H7 (cell line): ENCODE measurements around the gene FAM181B. TPM values are rescaled to one million over a fixed set of nuclear protein-coding genes. Genes with fewer than 3 reads are reported as not detected.
A peak's percentile ranks its signal among the peaks of the same experiment; 100 is the strongest.
"Not testable (repeated sequence)": the region's sequence is repeated elsewhere in the genome, so short reads cannot be mapped to it uniquely, and the experiment has no call there.

ENCODE experiments used
- DNase-seq: peaks from one replicate; pipeline ENCODE4 v3.0.0; 2012
- H3K27me3 ChIP-seq: 2 replicates; pipeline ENCODE4 v1.6.0; 2011; ENCODE audit warnings: mild to moderate bottlenecking, low read length; ENCODE audit not compliant: control insufficient read depth, insufficient read depth
- H3K36me3 ChIP-seq: replicated peaks from 2 replicates; pipeline ENCODE4 v1.5.1; 2011; ENCODE audit warnings: low read length; ENCODE audit not compliant: control insufficient read depth, insufficient read depth
- H3K4me3 ChIP-seq: 2 replicates; pipeline ENCODE4 v1.5.1; 2011; ENCODE audit warnings: low read depth, mild to moderate bottlenecking, control low read depth, low read length, moderate library complexity; ENCODE audit not compliant: insufficient read depth
- total RNA-seq: library from RNA; depleted of rRNA; stranded (reverse); fragments of >200 nt; shearing (Covaris generic); gene quantifications from 2 replicates; pipeline ENCODE4 v1.2.3, GENCODE V29; 2014

The FAM181B gene
- total RNA-seq, 1 experiment from 2014 or later = 1.4 TPM

DNA sequence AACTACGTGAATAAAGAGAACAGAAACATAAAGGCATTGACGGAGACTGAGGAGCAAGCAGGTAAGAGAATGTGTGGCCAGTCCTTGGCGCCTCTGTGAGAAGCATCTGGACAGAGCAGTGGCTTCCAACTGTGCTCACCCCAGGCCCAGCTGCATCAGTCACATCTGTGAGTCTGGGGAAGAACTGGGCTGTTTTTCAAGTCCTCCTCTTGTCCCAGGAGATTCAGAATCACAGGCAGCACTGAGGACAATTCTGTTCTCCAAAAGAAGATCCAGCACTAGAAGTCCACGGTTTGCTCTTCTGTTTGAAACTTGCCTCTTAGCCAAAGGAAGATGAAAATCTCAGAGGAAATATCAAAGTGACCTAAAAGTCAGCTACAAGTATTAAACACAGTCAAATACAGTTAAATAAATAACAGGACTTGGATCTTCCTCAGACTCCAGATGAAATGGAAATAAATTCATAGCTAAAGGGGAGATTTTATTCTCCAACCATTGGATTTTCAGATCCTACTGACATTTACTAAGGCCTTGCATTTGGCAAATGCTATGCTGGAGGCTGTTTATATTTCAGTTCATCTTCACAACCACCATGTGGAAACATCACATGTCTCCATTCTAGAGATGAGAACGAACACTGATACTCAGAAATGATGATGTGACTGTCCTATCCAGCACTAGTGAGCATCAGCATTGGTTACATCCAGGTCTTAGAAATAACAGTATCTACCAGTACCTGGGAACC lies 14.1 kb downstream of the FAM181B start:
- Histone ChIP-seq H3K4me3 (no peak overlapping the region), H3K36me3 (no peaks in the 10 kb centered on the region), H3K27me3 (no peaks in the 10 kb centered on the region)
- peak; percentile 23 for DNase-seq

DNA sequence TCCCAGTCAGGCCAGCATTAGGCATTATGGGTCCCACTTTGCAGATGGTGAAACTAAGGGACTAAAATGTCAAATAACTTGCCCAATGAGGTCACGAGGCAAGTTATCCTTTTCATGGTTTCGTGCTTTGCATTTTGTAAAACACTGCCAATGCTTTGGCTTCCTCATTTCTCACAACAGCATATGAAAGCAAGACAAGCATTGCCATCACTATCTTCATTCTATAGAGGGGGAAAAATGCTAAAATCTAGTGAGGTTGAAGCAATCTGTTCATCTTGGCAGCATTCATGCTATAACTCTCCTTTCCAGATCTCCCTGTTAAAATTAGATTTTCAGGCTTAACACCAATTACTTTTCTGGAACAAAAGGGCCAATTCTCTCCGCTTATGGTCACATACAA lies 14.8 kb downstream of the FAM181B start:
- H3K4me3 ChIP-seq = no peak overlapping the region
- H3K36me3 ChIP-seq = no peaks in the 10 kb centered on the region
- no peaks in the 10 kb centered on the region for H3K27me3 ChIP-seq
- no peak for DNase-seq

DNA sequence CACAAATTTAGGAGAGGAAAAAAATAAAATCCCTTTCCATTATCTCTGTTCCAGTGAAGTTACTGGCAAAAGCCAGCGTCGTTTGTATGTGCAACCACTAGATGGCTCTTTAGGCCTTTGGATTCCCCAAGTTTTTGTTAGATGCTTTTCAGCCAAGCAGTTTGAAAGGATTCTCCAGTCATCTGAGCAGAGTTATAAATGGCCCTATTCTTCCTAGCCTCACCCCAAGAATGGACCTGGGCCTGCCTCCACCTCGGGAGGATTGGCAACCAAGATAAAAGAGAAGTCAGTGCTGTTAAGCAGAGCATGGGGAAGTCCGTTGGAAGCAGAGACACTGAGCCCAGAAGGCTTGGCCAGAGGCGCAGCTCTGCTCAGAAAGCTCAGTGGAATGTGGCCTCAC lies 15.4 kb downstream of the FAM181B start:
- Histone ChIP-seq H3K36me3 (no peaks in the 10 kb centered on the region), H3K27me3 (no peaks in the 10 kb centered on the region), H3K4me3 (no peak overlapping the region)
- DNase-seq = peak; percentile 44

DNA sequence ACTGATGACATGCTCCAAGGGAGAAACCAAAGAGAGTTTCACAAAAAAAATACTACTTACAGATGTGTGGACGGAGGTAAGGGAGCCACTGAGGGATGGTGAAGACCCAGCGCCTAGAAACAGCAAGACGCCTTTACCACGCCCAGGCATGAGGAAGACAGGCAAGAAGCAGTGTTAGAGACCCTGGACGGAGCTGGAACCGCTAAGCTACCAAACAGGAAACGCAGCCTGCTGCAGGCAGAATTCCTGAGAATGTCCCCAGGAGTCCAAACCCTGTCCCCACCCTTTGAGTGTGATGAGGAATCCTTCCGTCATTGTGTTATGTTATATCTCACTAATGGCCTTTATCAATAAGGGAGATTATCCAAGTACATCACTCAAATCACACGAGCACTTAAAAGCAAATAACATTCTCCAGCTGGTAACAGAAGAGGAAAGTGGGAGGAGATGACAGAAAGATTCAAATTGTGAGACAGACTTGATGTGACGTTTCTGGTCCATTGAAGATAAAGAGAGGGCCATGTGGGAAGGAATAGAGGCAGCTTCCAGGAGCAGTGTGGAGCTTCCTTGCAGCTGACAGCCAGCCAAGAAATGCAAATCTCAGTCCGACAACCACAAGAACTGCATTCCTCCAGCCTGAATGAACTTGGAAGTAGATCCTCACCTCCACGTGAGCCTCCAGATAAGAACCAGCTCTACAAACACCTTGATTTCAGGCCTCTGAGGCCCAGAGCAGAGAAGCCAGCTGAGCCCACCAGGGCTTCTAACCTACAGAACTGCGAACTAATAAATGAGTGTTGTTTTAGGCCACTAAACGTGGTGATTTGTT lies 19.1 kb downstream of the FAM181B start:
- H3K27me3 ChIP-seq = no peaks in the 10 kb centered on the region
- H3K4me3 ChIP-seq = no peak overlapping the region
- no peaks in the 10 kb centered on the region for H3K36me3 ChIP-seq
- no peak for DNase-seq

DNA sequence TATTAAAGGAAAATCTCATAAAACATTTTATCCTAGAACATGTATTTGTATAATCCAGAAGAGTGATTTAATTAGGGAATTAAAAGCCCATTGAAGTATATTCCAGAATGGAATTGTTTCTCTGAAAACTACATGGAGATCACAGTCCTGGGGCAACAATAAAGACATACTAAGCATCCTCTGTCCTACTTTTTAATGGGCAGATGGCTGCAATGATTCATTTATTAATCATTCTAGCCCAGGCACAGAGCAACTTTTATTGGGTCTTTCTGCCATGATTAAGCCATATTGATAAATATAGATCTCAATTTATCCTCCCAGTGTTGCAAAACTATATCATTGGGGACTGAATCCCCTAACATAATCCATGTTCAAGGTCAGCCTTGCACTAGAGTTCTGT lies 22.0 kb downstream of the FAM181B start:
- H3K36me3 ChIP-seq = no peaks in the 10 kb centered on the region
- no peaks in the 10 kb centered on the region for H3K27me3 ChIP-seq
- H3K4me3 ChIP-seq = no peak overlapping the region
- no peak for DNase-seq

DNA sequence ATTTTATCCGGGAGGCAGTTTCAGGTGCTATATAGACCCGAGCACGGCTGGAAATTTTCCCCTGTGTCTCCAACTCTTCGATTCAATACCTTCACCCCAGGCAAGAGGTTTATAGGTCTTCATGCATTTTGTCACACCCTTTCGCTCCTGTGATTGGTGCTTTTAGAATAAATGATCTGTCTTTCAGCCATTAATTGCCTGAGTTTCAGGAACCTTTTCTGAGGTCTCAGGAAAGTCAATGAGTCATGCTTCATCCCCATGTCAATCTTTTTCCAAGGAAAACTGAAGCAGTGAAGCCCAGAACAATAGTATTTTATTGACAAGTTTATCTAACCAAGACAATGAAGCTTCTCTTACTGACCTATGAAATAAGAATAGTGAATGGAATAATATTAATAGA lies 29.9 kb downstream of the FAM181B start:
- no peaks in the 10 kb centered on the region for H3K36me3 ChIP-seq
- no peak overlapping the region for H3K4me3 ChIP-seq
- no peak for DNase-seq
- no peaks in the 10 kb centered on the region for H3K27me3 ChIP-seq

DNA sequence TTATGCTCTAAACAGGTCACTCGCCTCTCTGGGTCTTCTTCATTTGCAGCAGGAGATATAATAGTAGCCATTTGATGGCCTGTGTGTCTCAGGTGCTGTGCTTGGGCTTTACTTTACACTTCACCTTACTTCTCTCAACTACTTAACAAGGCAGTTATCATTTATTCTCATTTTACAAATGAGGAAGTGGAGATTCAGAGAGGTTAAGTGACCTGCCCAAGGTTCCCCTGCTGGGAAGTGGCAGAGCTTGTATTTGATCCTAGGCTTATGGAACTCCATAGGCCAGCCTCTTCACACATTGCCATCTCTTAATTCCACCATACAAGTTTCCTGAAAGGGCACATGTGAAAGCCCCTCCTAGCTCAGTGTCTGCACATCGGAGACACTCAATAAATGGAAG lies 30.4 kb downstream of the FAM181B start:
- Histone ChIP-seq H3K27me3 (no peaks in the 10 kb centered on the region), H3K4me3 (no peak overlapping the region), H3K36me3 (no peaks in the 10 kb centered on the region)
- DNase-seq = no peak

DNA sequence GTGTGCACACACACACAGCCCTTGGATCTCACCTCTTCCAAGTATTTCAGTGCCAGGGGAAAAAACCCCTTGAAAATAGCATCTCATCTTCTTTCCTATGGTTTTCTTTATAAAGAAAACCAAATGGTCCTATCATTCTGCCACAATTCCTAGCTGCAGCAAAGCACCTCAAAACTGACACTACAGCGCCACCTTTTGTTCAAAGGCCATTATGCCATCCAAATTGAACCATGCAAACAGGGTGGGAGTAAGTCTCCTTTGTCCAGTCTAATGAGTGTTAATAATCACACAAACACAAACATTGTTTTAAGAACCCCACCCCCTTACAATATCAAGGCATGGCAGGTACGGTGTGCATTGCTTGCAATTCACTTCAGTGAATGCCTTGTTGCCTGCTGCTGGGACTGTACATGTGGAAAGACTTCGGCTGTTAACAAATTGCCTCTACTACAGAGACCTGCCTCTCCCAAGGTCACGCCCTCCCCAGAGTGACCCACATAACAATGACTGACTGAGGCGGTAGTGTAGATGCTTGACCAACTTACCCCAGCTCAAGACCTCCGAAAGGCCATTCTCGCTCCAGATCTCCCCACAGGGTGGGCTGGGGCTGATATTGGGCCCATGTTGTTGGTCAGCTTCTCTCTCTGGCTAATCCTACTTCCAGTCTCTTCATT lies 31.7 kb downstream of the FAM181B start:
- H3K4me3 ChIP-seq = no peak overlapping the region
- H3K36me3 ChIP-seq = no peaks in the 10 kb centered on the region
- peak; percentile 35 for DNase-seq
- no peaks in the 10 kb centered on the region for H3K27me3 ChIP-seq

DNA sequence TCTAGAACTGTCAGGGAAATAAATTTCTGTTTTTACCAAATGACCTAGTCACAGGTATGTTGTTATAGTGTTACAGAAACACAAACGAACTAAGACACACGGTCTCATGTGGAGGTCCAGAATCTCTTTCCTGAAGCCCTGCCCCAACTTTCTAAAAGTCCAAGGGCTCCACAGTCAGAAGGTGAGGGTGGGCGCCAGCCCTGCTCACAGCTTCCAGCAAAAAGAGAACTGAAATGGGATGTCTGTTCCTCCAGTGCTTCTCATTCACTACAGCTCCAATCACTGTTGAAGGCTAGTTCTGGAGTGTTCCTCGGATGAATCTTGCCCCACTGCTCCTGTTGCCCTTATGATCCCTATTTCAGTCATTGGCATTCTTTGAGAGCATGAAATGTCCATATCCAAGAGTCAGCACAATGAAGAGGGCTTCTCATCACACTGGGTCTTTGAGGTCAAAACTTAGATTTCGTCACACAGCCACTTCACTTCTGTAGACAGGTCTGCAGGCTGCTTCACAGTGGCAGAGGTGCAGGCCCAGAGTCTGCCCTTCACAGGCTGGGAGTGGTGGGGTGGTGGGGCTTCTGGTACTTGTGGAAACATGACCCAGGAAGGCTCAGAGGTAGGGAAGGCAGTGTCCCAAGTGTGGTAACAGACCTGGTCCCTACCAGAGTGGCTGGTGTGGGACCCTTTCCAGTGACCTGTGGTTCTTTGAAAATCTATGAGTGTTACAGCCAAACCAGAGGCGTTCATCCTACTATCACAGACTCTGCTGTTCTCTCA lies 34.9 kb downstream of the FAM181B start:
- no peak for DNase-seq
- no peaks in the 10 kb centered on the region for H3K27me3 ChIP-seq
- no peaks in the 10 kb centered on the region for H3K36me3 ChIP-seq
- no peak overlapping the region for H3K4me3 ChIP-seq

DNA sequence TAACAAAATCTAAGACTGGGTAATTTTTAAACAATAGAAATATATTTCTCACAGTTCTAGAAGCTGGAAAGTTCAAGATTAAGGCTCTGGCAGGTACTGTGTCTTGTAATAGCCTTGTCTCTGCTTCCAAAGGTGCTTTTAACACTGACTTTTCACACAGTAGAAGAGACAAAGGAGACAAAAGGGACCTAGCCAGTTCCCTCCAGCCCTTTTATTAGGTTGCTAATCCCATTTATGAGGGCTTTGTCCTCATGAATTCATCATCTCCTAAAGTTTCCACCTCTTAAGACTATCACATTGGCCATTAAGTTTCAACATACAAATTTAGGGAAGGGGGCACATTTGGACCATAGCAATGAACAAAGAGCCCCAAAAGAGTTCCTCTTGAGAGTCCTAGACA lies 40.7 kb downstream of the FAM181B start:
- Histone ChIP-seq H3K27me3 (no peaks in the 10 kb centered on the region), H3K36me3 (no peaks in the 10 kb centered on the region), H3K4me3 (no peak overlapping the region)
- no peak for DNase-seq

DNA sequence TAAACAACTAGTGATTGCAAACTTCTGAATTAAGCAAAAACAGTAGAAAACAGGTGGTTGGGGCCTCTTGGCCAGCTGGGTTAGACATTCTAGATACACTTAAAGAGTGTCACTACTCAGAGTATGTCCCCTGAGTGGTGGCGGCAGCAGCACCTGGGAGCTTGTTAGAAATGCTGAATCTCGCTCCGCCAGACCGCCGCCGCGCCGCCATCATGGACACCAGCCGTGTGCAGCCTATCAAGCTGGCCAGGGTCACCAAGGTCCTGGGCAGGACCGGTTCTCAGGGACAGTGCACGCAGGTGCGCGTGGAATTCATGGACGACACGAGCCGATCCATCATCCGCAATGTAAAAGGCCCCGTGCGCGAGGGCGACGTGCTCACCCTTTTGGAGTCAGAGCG lies 44.3 kb downstream of the FAM181B start:
- not testable (repeated sequence) for H3K36me3 ChIP-seq, H3K27me3 ChIP-seq, DNase-seq
- peak overlapping the region; percentile 22; the same call in 1 of the 2 replicates for H3K4me3 ChIP-seq

DNA sequence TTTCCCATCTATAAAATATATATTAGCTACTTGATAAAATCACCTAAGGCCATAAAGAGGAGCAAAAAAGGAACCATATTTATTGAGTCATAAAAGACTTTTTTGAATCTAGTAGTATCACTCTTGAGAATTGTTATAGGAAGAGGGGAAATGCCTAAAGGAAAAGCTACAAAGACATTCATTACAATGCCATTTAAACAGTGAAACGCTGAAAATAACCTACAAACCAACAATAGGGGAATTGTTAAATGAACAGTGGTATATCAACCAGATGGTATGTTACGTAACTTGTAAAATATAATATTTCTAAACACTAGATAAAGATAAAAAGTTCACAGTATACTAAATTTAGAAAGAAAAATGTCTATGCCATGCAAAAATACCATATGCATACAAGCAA lies 47.5 kb downstream of the FAM181B start:
- DNase-seq = no peak
- Histone ChIP-seq H3K4me3 (no peak overlapping the region), H3K27me3 (no peaks in the 10 kb centered on the region), H3K36me3 (no peaks in the 10 kb centered on the region)

DNA sequence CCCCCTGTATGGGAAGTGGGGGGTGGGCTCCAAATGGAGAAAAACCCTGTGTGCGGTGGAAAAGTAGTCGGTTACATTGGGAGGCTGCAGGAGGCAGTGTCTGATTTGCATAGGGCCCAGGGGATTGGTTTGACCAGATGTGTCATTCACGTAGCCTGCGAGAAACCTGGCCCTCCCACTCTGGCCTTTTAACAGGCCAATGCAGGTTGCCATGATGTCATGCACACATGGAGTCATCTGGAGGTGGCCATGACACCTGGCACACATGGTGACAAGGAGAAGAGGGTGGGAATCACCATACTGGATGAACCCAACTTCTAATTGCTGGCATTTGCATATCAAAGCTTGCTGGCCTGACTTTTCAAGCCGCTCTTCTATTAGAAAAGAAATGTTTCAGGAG lies 50.6 kb downstream of the FAM181B start:
- H3K27me3 ChIP-seq = no peaks in the 10 kb centered on the region
- DNase-seq = no peak
- H3K4me3 ChIP-seq = no peak overlapping the region
- H3K36me3 ChIP-seq = no peaks in the 10 kb centered on the region

DNA sequence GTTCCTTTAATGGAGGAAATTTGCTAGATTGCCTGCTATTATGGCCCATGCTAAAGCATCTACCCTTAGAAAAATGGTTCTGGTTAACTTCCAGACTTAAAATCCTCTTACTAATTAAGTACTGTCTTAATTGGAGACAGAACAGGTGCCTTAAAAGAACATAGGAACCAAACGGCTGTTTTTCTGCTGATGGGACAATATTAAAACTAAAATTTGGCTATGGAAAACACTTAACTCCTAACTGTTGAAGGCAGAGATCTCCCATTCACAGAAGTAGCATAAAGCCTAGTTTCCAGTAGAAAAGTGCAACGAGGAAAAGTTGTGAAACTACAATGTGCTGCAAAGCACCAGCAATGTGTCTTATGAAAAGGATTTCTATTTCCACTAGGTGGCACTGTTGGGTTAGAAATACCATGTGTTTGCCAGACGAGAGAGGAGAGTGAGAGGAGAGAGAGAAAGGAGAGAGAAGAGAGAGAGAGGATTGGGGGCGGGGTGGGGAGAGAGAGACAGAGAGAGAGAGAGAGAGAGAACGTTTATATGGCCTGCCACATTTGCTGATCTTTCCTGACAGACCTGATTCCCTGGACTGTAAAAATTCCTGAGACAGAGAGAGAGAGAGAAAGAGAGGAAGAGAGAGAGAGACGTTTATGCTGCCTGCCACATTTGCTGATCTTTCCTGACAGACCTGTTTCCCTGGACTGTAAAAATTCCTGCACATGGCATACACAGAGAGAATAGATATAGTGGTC lies 51.5 kb downstream of the FAM181B start:
- no peaks in the 10 kb centered on the region for H3K27me3 ChIP-seq
- no peaks in the 10 kb centered on the region for H3K36me3 ChIP-seq
- no peak for DNase-seq
- no peak overlapping the region for H3K4me3 ChIP-seq
